Liver (tissue), 9 donors: Measurements from ENCODE around the gene ZSWIM4. TPM values are rescaled to one million over a fixed set of nuclear protein-coding genes. Genes with fewer than 3 reads are reported as not detected.
"Not testable (repeated sequence)": the region's sequence is repeated elsewhere in the genome, so short reads cannot be mapped to it uniquely, and the experiment has no call there.

ENCODE experiments used
- DNase-seq: peaks from one replicate; pipeline ENCODE4 v3.0.0-alpha.2; 2017; ENCODE audit warnings: low spot score
- H3K27ac ChIP-seq, 2 donors: one replicate each; pipeline ENCODE4 v1.7.0; 2013; ENCODE audit warnings: inconsistent platforms in 2 of 2, low read length in 2 of 2, control low read depth in 1 of 2, low read depth in 1 of 2, mild to moderate bottlenecking in 1 of 2
- H3K27me3 ChIP-seq, 4 donors: one replicate each; pipeline versions ENCODE4 v1.6.1 to v1.7.0; 2013; ENCODE audit warnings: low read length in 3 of 4, inconsistent platforms in 1 of 4, mild to moderate bottlenecking in 1 of 4, moderate library complexity in 1 of 4; ENCODE audit not compliant: control insufficient read depth in 4 of 4, insufficient read depth in 4 of 4
- H3K36me3 ChIP-seq, 4 donors: one replicate each; pipeline versions ENCODE4 v1.6.1 to v1.7.0; 2013; ENCODE audit warnings: low read length in 3 of 4, mild to moderate bottlenecking in 3 of 4, low read depth in 1 of 4, moderate library complexity in 1 of 4; ENCODE audit not compliant: control insufficient read depth in 4 of 4, insufficient read depth in 3 of 4
- H3K4me1 ChIP-seq, 4 donors: one replicate each; pipeline versions ENCODE4 v1.6.1 to v1.7.0; 2013; ENCODE audit warnings: low read length in 3 of 4, mild to moderate bottlenecking in 3 of 4, moderate library complexity in 1 of 4; ENCODE audit not compliant: control insufficient read depth in 4 of 4, insufficient read depth in 4 of 4
- H3K4me3 ChIP-seq, 3 donors: one replicate each; pipeline versions ENCODE4 v1.6.1 to v1.7.0; 2013; ENCODE audit warnings: low read length in 3 of 3, control low read depth in 1 of 3, low read depth in 1 of 3, mild to moderate bottlenecking in 1 of 3
- H3K9ac ChIP-seq, 2 donors: one replicate each; pipeline ENCODE4 v1.7.0; 2013; ENCODE audit warnings: low read length in 2 of 2, mild to moderate bottlenecking in 2 of 2, moderate library complexity in 2 of 2, control low read depth in 1 of 2, low read depth in 1 of 2
- H3K9me3 ChIP-seq, 4 donors: one replicate each; pipeline versions ENCODE4 v1.6.1 to v1.7.0; 2013; ENCODE audit warnings: low read length in 3 of 4; ENCODE audit not compliant: control insufficient read depth in 4 of 4
- FOXA1 ChIP-seq: IDR thresholded peaks from 2 replicates; pipeline ENCODE4 v1.6.1; 2016; ENCODE audit warnings: antibody characterized with exemption
- FOXA2 ChIP-seq: IDR thresholded peaks from 2 replicates; pipeline ENCODE4 v1.6.1; 2016; ENCODE audit warnings: antibody characterized with exemption
- GABPA ChIP-seq, 2 donors: IDR thresholded peaks in 1 of 2; conservative IDR thresholded peaks in 1 of 2; 2 replicates each; pipeline ENCODE4 v1.6.1; 2016; ENCODE audit warnings: antibody characterized with exemption in 2 of 2, mild to moderate bottlenecking in 1 of 2, moderate library complexity in 1 of 2
- HNF4A ChIP-seq, 2 donors: conservative IDR thresholded peaks; 2 replicates each; pipeline ENCODE4 v1.6.1; 2016; ENCODE audit warnings: antibody characterized with exemption in 2 of 2, mild to moderate bottlenecking in 2 of 2
- HNF4G ChIP-seq: IDR thresholded peaks from 2 replicates; pipeline ENCODE4 v1.6.1; 2016; ENCODE audit warnings: antibody characterized with exemption
- JUND ChIP-seq, 2 donors: IDR thresholded peaks; 2 replicates each; pipeline ENCODE4 v1.6.1; 2016; ENCODE audit warnings: antibody characterized with exemption in 2 of 2
- RAD21 ChIP-seq, 2 donors: IDR thresholded peaks; 2 replicates each; pipeline ENCODE4 v1.6.1; 2016; ENCODE audit warnings: antibody characterized with exemption in 2 of 2, mild to moderate bottlenecking in 2 of 2
- SP1 ChIP-seq: IDR thresholded peaks from 2 replicates; pipeline ENCODE4 v1.6.1; 2018; ENCODE audit warnings: antibody characterized with exemption, mild to moderate bottlenecking
- YY1 ChIP-seq: IDR thresholded peaks from 2 replicates; pipeline ENCODE4 v1.6.1; 2016; ENCODE audit warnings: antibody characterized with exemption, mild to moderate bottlenecking
- WGBS: extraction: QIAGEN DNeasy Blood & Tissue Kit; methylation state at CpG from one replicate; pipeline ENCODE4 v1.1.7; 2013; 5-methylcytosine and 5-hydroxymethylcytosine counted together
- polyA plus RNA-seq, 2 donors: library from polyadenylated mRNA; stranded (reverse) in 1 of 2; unstranded in 1 of 2; fragments of 200-250 nt in 1 of 2; fragments of >200 nt in 1 of 2; fragmentation: Nextera tagmentation in 1 of 2; extraction: Ambion mirVana in 1 of 2; gene quantifications; one replicate each; pipeline versions ENCODE4 v1.2.1 to v1.2.3, GENCODE V29; 2013 to 2015
- total RNA-seq, 2 donors: library from RNA; depleted of rRNA; stranded (reverse); fragments of >200 nt; gene quantifications; one replicate each; pipeline ENCODE4 v1.2.3, GENCODE V29; 2014
- TF ChIP-seq, protein P1 (sequence below): IDR thresholded peaks from 2 replicates; pipeline ENCODE4 v1.6.1; 2016; ENCODE audit warnings: antibody characterized with exemption
- TF ChIP-seq, protein P2 (sequence below): IDR thresholded peaks from 2 replicates; pipeline ENCODE4 v1.6.1; 2016; ENCODE audit warnings: antibody characterized with exemption
- donor health status: healthy.
- donor health status: healthy.
- donor health status: healthy.
- donor health status: healthy.
- donor health status: healthy.

The ZSWIM4 gene
- total and polyA plus RNA-seq, 4 donors, result 0.14 to 2.2 (median 1.2) TPM

GRCh38 chr19:13751436-13751835, 43.8 kb upstream of the ZSWIM4 start:
- no peak for DNase-seq
- H3K4me3 ChIP-seq, result no peak overlapping the region
- no peak overlapping the region for H3K27ac ChIP-seq
- no peaks in the 10 kb centered on the region for H3K27me3 ChIP-seq
- H3K36me3 ChIP-seq, result peaks cover 10 to 30% (median 19%) of the 10 kb centered on the region in 4 donors
- H3K4me1 ChIP-seq, result peaks cover 3 to 10% (median 6%) of the 10 kb centered on the region in 4 donors
- H3K9me3 ChIP-seq, result no peaks in the 10 kb centered on the region
- 92% methylated on average over 16 of the region's 16 CpGs for whole genome bisulfite sequencing
- TF ChIP-seq JUND (IDR thresholded peaks at IDR 0.05) (no peak), SP1 (no peak), RAD21 (IDR thresholded peaks at IDR 0.05) (no peak), FOXA2 (no peak), HNF4A (conservative IDR thresholded peaks at IDR 0.05) (no peak), HNF4G (no peak), YY1 (no peak), FOXA1 (no peak), GABPA (IDR thresholded peaks at IDR 0.05 in 1 of 2, conservative IDR thresholded peaks at IDR 0.05 in 1 of 2) (no peak)
- TF ChIP-seq, protein P1, sequence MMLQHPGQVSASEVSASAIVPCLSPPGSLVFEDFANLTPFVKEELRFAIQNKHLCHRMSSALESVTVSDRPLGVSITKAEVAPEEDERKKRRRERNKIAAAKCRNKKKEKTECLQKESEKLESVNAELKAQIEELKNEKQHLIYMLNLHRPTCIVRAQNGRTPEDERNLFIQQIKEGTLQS, result no peak
- TF ChIP-seq, protein P2, sequence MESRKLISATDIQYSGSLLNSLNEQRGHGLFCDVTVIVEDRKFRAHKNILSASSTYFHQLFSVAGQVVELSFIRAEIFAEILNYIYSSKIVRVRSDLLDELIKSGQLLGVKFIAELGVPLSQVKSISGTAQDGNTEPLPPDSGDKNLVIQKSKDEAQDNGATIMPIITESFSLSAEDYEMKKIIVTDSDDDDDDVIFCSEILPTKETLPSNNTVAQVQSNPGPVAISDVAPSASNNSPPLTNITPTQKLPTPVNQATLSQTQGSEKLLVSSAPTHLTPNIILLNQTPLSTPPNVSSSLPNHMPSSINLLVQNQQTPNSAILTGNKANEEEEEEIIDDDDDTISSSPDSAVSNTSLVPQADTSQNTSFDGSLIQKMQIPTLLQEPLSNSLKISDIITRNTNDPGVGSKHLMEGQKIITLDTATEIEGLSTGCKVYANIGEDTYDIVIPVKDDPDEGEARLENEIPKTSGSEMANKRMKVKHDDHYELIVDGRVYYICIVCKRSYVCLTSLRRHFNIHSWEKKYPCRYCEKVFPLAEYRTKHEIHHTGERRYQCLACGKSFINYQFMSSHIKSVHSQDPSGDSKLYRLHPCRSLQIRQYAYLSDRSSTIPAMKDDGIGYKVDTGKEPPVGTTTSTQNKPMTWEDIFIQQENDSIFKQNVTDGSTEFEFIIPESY, result no peak
- no peak overlapping the region for H3K9ac ChIP-seq

DNA sequence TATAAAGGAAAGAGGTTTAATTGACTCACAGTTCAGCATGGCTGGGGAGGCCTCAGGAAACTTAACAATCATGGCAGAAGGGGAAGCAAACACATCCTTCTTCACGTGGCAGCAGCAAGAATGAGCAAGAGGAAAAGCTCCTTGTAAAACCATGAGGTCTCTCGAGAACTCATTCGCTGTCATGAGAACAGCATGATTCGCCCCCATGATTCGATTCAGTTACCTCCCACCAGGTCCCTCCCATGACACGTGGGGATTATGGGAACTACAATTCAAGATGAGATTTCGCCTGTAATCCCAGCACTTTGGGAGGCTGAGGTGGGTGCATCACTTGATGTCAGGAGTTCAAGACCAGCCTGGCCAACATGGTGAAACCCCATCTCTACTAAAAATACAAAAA, 41.6 kb upstream of the ZSWIM4 start:
- not testable (repeated sequence) for DNase-seq, H3K4me1 ChIP-seq, H3K4me3 ChIP-seq, H3K9me3 ChIP-seq, H3K27me3 ChIP-seq, H3K9ac ChIP-seq, H3K27ac ChIP-seq
- 95% methylated on average over 7 of the region's 7 CpGs for WGBS
- peaks cover 13 to 49% (median 27%) of the 10 kb centered on the region in 4 donors for H3K36me3 ChIP-seq

- Histone ChIP-seq H3K4me1 (no peaks in the 10 kb centered on the region), H3K27me3 (no peaks in the 10 kb centered on the region), H3K36me3 (peaks cover 20 to 67% (median 32%) of the 10 kb centered on the region in 4 donors), H3K27ac (no peak overlapping the region), H3K9ac (no peak overlapping the region), H3K9me3 (no peaks in the 10 kb centered on the region), H3K4me3 (no peak overlapping the region)
- TF ChIP-seq GABPA (IDR thresholded peaks at IDR 0.05 in 1 of 2, conservative IDR thresholded peaks at IDR 0.05 in 1 of 2), result no peak
- TF ChIP-seq JUND (IDR thresholded peaks at IDR 0.05), result no peak
- WGBS, result 99% methylated on average over 9 of the region's 9 CpGs
- no peak for DNase-seq
Observed at GRCh38 chr19:13756210-13756609, 39.0 kb upstream of the ZSWIM4 start.
